Measurements from ENCODE around the gene HNRNPM.

Gene HNRNPM

GRCh38 chr19:8461376-8461775, 16.6 kb downstream of the HNRNPM start:
- Histone ChIP-seq H3K27me3 (ENCODE audit: insufficient read depth, poor library complexity, severe bottlenecking) (no peaks in the 10 kb centered on the region), H3K4me3 (replicated peaks; ENCODE audit: insufficient read depth, low read length) (no peak overlapping the region), H3K27ac (replicated peaks) (no peak overlapping the region)
- DNase-seq (ENCODE audit: low read depth in 1 of 2, low spot score in 1 of 2): no peak
- TF ChIP-seq GABPA (IDR thresholded peaks at IDR 0.05; ENCODE audit: low read depth): no peak
- TF ChIP-seq SPI1 (IDR thresholded peaks at IDR 0.05; ENCODE audit: borderline replicate concordance, low read depth): no peak
- TF ChIP-seq, protein P1, sequence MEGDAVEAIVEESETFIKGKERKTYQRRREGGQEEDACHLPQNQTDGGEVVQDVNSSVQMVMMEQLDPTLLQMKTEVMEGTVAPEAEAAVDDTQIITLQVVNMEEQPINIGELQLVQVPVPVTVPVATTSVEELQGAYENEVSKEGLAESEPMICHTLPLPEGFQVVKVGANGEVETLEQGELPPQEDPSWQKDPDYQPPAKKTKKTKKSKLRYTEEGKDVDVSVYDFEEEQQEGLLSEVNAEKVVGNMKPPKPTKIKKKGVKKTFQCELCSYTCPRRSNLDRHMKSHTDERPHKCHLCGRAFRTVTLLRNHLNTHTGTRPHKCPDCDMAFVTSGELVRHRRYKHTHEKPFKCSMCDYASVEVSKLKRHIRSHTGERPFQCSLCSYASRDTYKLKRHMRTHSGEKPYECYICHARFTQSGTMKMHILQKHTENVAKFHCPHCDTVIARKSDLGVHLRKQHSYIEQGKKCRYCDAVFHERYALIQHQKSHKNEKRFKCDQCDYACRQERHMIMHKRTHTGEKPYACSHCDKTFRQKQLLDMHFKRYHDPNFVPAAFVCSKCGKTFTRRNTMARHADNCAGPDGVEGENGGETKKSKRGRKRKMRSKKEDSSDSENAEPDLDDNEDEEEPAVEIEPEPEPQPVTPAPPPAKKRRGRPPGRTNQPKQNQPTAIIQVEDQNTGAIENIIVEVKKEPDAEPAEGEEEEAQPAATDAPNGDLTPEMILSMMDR (IDR thresholded peaks at IDR 0.05; ENCODE audit: insufficient read depth, low read length): no peak
- no peak for TF ChIP-seq POLR2AphosphoS5 (IDR thresholded peaks at IDR 0.05; ENCODE audit: low read depth)
- TF ChIP-seq, protein P2, sequence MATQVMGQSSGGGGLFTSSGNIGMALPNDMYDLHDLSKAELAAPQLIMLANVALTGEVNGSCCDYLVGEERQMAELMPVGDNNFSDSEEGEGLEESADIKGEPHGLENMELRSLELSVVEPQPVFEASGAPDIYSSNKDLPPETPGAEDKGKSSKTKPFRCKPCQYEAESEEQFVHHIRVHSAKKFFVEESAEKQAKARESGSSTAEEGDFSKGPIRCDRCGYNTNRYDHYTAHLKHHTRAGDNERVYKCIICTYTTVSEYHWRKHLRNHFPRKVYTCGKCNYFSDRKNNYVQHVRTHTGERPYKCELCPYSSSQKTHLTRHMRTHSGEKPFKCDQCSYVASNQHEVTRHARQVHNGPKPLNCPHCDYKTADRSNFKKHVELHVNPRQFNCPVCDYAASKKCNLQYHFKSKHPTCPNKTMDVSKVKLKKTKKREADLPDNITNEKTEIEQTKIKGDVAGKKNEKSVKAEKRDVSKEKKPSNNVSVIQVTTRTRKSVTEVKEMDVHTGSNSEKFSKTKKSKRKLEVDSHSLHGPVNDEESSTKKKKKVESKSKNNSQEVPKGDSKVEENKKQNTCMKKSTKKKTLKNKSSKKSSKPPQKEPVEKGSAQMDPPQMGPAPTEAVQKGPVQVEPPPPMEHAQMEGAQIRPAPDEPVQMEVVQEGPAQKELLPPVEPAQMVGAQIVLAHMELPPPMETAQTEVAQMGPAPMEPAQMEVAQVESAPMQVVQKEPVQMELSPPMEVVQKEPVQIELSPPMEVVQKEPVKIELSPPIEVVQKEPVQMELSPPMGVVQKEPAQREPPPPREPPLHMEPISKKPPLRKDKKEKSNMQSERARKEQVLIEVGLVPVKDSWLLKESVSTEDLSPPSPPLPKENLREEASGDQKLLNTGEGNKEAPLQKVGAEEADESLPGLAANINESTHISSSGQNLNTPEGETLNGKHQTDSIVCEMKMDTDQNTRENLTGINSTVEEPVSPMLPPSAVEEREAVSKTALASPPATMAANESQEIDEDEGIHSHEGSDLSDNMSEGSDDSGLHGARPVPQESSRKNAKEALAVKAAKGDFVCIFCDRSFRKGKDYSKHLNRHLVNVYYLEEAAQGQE (IDR thresholded peaks at IDR 0.05; ENCODE audit: insufficient replicate concordance, low read depth): no peak

DNA sequence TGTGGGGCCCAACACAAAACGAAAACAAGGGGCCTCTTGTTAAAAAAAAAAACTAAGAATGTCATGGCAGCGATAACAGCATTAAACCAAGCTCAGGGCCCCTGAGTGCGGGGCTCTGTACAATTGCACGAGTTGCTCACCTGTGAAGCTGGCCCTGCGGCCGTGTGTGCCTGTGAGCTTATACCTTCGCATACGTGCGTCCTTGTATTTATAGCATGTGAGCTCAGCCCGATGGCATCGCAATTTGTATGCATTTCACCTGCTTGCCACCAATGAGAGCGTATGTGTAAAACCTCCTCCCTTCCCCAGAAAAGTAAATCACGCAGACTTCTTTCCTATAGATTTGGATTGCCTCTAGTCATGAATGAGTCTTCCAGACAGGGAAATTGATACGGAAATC, 17.1 kb downstream of the HNRNPM start:
- Histone ChIP-seq H3K27ac (replicated peaks) (no peak overlapping the region), H3K4me3 (replicated peaks; ENCODE audit: insufficient read depth, low read length) (no peak overlapping the region), H3K27me3 (ENCODE audit: insufficient read depth, poor library complexity, severe bottlenecking) (no peaks in the 10 kb centered on the region)
- TF ChIP-seq GABPA (IDR thresholded peaks at IDR 0.05; ENCODE audit: low read depth) (no peak), POLR2AphosphoS5 (IDR thresholded peaks at IDR 0.05; ENCODE audit: low read depth) (no peak), SPI1 (IDR thresholded peaks at IDR 0.05; ENCODE audit: borderline replicate concordance, low read depth) (no peak)
- TF ChIP-seq, protein P1 (IDR thresholded peaks at IDR 0.05; ENCODE audit: insufficient read depth, low read length): no peak
- TF ChIP-seq, protein P2 (IDR thresholded peaks at IDR 0.05; ENCODE audit: insufficient replicate concordance, low read depth): no peak
- DNase-seq (ENCODE audit: low read depth in 1 of 2, low spot score in 1 of 2): no peak

GRCh38 chr19:8462571-8462970, 17.8 kb downstream of the HNRNPM start:
- H3K27me3 ChIP-seq (ENCODE audit: insufficient read depth, poor library complexity, severe bottlenecking): no peaks in the 10 kb centered on the region
- H3K27ac ChIP-seq (replicated peaks): no peak overlapping the region
- TF ChIP-seq GABPA (IDR thresholded peaks at IDR 0.05; ENCODE audit: low read depth): no peak
- TF ChIP-seq, protein P2 (IDR thresholded peaks at IDR 0.05; ENCODE audit: insufficient replicate concordance, low read depth): no peak
- TF ChIP-seq POLR2AphosphoS5 (IDR thresholded peaks at IDR 0.05; ENCODE audit: low read depth): no peak
- TF ChIP-seq, protein P1 (IDR thresholded peaks at IDR 0.05; ENCODE audit: insufficient read depth, low read length): no peak
- H3K4me3 ChIP-seq (replicated peaks; ENCODE audit: insufficient read depth, low read length): no peak overlapping the region
- no peak for DNase-seq (ENCODE audit: low read depth in 1 of 2, low spot score in 1 of 2)

Data from HL-60 (cell line).